Transverse colon (tissue), 4 donors: ENCODE data around the gene ABCA4.

Experiments
- CTCF ChIP-seq, 5 experiments: fragments of 200-600 bp in 3 of 5; fragments of 450-650 bp in 2 of 5; sonication (generic) in 3 of 5; IDR thresholded peaks; 1 replicate in 2 of 5; 2 replicates in 3 of 5; pipeline ENCODE4 v1.5.1; 2016 to 2017; ENCODE audit warnings: antibody characterized with exemption in 5 of 5, inconsistent platforms in 3 of 5, mild to moderate bottlenecking in 2 of 5, moderate library complexity in 1 of 5
- EP300 ChIP-seq: sonication (generic); formaldehyde crosslinking; IDR thresholded peaks from one replicate; pipeline ENCODE4 v1.6.1; 2017; ENCODE audit warnings: antibody characterized with exemption, low read depth
- POLR2A ChIP-seq: fragments of 450-650 bp; IDR thresholded peaks from one replicate; pipeline ENCODE4 v1.6.1; 2016; ENCODE audit warnings: antibody characterized with exemption, mild to moderate bottlenecking, moderate library complexity
- POLR2AphosphoS5 ChIP-seq, 3 donors: sonication (generic); formaldehyde crosslinking; IDR thresholded peaks; one replicate each; pipeline ENCODE4 v1.6.1; 2016; ENCODE audit warnings: antibody characterized with exemption in 3 of 3

- no peak for TF ChIP-seq POLR2A
- no peak for TF ChIP-seq POLR2AphosphoS5 (IDR thresholded peaks at IDR 0.05)
- TF ChIP-seq CTCF (IDR thresholded peaks at IDR 0.05): no peak
- no peak for TF ChIP-seq EP300
Measured at GRCh38 chr1:94096797-94097549, 24.0 kb downstream of the ABCA4 start.
